ENCODE results near the gene FSTL4.
A peak's percentile ranks its signal among the peaks of the same experiment; 100 is the strongest.

FSTL4 gene

DNA sequence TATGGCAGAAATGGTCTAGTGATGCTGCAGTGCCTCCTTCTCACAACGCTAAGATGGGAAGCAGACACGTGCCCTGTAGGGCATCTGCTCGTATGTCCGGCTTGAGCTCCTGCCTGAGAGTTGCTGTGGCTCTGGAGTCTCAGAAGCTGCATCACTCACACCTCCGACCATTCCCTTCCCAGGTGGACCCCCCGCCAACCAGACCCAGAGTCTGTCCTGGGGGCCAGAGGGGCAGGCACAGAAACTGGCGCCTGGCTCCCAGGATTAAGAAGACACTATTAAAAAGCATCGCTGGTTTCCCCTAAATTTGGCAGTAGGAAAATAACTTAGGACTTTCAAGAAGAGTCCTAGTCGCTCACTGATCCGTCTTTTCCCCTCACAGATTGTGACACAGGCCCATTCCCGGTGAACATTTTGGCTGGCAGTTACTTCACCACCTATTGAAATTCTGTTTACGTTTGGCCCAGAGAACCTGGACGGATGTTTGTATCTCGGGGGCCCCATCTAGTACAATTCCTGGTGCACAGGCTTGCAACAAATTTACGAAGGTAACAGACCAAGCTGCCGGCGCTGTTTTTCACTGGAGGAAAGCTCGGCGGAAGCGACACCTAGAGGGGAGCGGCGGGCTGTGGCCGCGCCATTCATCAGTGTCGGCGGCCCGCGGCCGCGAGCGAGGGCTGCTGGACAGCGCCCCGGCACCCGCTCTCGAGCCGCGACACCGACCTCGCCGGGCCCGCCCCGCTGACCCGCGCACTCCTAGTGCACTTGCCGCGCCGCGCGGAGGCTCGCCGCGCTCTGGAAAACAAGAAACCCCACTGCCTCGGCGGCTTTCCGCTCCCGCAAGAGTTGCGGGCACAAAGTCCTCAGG lies 1.6 kb downstream of the FSTL4 start:
- peak; percentile 45 for DNase-seq

DNA sequence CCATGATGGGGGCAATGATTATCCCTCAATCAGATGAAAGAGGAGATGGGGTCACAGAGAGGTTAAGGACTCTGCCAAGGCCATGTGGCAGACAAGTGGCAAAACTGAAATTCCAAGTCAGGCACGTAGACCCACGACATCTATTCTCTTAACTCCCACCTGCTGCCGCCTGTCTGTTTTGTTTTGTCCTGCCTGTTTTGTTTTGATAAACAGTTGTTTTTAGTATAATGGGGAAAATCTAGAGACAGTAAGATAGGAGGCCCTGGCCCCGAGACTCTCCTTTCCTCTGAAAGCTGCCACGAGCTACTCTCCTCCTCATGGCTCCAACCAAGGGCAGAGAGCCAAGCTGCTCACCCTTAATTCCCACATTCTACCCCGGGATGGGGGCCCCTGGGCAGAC lies 4.9 kb downstream of the FSTL4 start:
- DNase-seq: no peak

DNA sequence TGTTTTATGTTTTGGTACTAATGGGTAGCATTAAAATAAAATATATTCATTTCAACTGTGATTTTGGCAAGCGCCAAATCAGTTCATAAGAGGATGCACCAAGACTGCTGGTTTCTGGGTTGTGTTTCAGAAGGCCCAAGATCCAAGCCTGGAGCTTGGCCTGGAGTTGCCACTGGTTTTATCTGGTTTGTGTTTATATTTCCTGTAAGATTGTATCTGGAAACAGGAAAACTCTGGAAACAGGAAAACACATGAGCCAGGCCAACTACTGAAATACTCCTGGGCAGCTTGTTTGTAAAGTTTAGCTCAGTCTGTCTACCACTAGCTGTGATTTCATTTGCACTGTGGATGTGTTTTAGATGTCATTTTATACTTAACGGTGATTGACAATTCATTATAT lies 5.5 kb downstream of the FSTL4 start:
- DNase-seq: no peak

DNA sequence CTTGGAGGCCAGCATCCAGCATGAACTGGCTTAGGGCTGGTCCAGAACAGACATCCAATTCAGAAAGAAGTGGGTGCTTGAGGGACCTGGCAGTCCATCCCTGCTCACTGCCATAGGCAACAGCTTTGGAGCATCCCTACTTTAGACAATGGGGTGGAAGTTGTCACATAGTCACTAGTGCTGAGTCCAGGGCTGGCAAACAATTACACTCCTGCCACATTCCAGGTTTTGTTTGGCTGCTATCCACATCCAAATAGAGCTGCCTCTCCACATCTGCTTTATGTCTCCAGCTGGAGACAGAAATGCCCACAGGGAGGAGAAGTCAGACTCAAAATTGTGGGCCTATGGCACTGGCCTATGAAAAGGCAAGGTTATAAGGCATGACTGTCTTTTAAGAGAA lies 7.0 kb downstream of the FSTL4 start:
- no peak for DNase-seq

DNA sequence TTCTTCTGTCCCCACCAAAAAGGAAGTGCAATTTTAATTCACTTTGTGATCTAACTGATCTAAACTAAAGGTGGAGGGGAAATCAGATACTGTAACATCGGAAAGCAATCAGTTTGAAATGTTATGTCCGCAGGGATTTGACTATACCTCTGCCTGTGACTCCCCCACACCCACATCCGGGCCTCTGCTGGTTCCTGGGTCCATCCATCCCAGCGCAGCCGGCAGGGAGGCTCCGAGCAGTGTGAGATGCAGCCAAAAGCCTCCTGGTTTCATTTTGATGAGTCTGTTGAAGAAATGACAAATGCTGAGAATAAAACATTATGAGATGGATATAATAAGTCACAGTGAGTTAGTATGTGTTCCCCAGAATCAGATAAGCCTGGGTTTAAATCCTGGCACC lies 8.6 kb downstream of the FSTL4 start:
- DNase-seq: no peak

DNA sequence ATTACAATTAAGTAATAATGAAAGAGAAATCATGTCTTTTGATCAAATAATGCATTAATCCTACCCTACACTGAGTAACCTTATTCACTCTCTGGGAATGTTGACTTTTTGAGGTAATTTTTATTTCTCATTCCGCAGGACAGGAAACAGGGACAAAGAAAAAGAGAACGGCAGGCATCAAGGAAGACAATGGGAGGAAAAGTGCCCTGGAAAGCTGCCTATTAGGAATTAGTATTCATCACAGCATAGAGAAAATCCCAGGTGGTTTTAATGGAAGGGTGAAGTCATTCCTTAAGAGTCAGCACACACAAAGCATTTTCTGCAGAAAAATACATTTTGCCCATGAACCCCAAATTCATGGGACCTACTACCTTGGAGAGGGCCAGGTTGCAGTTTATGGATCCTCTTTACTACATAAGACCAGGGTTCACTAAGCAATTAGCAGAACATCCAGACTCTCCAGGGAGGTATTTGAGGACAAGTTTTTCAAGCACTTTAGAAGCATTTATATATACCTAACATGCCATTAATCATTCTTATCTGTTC lies 9.4 kb downstream of the FSTL4 start:
- DNase-seq: peak; percentile 29

DNA sequence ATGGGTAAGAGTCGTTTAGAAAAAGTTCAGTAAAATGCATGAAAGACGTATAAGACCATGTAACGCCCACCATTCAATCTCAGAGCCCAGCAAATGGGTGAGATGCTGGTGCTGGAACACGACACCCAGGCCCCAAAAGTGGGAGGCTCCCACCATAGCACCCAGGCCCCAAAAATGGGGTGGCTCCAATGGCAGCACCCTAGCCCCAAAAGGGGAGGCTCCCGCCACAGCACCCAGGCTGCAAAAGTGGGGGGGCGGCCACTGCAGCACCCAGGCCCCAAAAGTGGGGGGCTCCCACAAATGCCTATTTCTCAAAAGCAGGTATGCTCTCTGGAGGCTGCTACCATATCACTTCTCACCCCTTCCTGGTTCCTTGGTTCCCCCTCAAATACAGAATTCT lies 12.7 kb downstream of the FSTL4 start:
- DNase-seq: no peak

DNA sequence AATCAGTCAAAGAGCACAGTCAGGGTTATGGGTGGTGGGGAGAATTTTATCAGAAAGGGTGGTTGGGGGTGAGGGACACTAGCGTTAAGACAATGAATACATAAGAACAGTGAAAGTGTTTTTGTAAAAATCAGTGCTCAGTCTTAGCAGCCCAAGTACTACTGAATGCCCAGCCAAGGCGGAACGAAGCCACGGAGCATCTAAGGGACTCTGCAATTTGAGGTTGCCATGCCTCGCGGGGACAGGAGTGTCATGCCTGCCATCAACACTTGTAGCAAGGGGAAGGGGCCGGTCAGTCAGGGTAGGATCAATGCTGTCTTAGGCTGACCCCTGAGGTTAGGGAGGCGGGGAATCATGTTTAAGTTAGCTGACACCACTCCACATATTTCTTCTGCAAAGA lies 13.3 kb downstream of the FSTL4 start:
- DNase-seq: no peak

DNA sequence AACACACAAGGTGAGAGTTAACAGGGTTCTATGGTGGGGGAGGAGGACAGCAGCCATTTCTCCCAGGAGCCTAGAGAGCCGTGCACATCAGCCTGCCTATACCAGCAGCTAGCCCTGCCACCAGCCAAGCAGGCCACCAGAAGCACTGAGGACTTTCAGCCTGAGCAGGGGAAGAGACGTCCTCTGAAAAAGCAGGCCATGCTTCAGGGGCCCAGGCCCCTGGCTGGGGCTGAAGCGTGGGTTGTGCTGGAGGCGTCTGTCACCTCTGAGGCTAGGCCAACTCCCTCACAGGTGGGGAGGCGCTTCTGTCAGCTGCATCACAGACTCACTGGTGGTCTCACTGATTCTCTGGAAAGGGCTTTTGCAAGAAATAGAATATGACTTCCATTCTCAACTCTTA lies 16.3 kb downstream of the FSTL4 start:
- no peak for DNase-seq

DNA sequence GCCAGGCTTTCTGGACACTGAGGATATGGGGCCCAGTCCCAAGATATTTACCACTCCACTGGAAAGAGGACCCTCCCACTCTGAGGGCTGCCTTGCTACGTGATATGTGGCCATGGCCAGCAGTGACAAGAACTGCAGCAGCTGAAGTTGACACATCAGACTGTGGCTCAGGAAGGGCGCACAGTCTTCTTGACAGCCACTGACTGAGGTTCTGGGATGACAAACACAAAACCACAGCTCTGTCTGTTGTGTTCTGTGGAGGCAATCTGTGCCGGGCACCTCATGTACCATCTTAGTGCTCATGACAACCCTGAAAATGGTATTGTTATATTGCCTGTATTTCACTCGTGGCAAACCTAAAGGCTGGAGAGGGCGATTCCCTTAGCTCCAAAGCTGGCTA lies 16.9 kb downstream of the FSTL4 start:
- DNase-seq: no peak

DNA sequence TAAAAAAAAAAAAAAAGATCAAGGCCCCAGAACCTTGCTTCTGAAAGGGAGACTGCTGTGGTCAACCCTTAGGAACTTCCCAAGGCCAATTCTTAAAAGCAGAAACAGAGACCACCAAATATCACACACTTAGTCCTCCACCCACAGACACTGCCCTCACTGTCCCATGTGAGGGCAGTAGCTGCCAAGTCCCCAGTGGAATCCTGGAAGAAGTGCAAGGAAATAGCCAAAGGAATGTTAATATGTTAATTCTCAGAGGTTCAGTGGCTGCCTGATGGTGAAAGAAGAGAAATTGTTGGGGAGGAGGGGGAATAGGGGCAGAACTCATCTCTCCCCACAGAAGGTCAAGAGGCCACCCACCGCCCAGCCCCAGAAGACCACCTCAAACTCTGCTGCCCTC lies 23.1 kb downstream of the FSTL4 start:
- DNase-seq: no peak

DNA sequence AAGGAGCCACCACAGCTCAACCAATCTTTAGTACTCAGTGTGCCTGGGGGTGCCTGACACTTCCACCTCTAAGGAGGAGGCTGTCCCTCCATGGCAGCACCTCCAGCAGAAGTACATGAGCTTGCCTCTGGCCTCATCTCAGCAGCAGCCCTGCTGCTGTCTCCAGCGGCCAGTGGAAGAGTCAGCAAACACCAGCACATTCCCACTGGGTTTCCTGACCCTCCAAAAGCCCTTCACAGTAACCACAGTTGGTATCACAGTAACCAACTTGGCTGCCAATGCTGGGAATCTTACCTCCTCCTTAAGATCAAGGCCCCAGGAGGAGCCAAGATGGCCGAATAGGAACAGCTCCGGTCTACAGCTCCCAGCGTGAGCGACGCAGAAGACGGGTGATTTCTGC lies 29.4 kb downstream of the FSTL4 start:
- no peak for DNase-seq

DNA sequence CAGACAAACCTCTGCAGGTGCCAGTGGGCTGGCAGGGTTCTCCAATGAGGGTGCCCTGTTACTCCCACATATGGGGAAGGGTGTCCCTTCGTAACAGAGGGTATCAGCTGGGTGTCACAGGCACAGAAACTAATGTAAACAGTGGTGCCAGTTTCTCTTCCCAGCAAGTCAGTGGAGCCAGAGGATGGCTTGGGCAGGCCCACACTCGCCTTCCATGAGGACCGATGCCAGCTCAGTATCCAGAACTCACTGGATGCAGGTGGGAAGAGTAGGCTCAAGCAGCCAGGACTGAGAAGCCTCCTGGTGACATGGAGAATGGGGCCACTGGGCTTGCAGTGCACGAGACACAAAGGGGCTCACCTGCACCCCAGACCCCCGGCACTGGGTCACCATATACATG lies 30.4 kb downstream of the FSTL4 start:
- DNase-seq: no peak

DNA sequence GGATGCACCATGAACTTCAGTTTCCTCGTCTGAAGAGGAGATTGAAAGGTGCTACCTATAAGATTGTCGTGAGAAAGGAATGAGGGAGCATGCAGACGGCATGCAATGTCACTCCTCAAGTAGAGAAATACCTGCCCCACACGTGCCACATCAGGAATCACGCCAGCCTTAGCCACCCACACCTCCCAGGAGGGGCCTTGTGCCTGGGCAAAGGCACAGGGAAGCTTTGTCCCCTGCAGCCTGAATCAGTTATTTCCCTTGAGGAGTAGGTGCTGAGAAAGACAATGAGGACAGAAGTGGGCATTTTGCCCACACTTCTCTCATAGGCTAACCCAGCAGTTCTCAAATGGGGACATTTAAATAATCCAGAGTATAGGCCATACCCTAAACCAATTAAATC lies 31.0 kb downstream of the FSTL4 start:
- DNase-seq: no peak

DNA sequence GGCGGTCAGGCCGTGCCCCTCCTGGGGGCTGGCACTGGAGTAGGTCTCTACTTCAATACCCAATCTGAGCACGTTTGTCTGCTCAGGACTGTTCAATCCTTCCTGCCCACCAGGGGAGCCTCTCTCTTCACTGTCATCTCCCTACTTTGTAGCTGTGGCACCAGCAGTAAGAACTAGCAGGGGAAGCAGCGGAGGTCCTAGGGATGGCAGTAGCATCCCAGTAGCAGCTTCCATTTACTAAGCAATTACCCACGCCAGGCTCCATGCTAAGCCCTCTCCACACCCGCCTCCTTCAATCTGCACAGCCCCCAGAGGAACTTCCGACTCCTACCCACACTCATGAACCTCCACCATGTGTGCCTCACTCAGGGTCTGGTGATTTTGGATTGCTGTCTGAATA lies 31.7 kb downstream of the FSTL4 start:
- no peak for DNase-seq

DNA sequence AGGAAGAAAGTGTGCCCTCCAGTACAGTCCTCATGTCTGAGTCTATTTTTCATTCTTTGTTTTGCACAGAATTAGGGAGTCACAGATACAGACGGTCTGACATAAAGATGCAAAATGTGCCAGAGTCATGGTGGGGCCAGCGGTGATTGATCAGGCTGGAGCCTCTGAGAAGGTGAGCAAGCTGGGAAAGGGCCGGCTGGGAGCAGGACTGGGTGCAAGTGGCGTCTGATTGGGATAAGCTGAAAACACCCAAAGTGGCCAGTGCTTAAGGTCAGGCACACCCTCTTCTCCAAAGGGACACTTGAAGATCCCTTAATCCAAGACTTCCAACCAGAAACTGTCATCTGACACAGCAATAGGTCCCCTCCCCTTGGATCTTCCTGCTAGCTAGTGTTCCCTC lies 32.6 kb downstream of the FSTL4 start:
- no peak for DNase-seq

DNA sequence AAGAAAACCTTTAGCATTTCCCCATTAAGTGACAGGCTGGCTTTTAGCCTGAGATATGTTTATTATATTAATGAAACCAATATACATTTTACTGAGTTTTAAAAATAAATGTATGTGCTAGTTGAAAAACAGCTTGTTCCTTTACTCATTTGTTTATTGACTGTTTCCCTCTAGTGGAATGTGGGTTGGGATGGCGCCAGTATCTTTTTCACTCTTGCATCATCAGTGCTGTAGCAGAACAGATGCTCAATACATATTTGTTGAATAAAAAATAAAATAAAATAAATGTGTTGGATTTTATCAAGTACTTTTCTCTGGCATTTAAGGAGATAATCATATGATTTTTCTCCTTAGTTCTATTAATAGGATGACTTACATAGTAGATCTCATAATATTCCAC lies 43.0 kb downstream of the FSTL4 start:
- DNase-seq: no peak

DNA sequence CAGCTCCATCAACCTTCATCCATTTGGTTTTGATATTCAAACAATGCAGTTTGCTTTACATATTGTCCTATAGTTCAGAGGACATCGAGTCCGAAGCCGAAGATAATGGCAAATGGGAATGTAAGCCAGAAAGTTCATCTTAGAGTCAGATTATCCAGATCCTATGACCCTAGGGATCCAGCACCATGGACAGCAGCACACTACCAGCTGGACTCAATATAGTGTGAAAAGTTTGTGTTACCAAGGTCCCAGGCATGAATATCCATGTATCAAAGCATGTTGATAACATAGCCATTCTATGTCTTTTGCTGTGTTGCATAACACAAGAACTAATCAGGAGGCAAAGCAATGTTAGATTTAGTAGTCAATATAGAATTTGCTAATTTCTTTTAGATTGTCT lies 46.3 kb downstream of the FSTL4 start:
- no peak for DNase-seq

DNA sequence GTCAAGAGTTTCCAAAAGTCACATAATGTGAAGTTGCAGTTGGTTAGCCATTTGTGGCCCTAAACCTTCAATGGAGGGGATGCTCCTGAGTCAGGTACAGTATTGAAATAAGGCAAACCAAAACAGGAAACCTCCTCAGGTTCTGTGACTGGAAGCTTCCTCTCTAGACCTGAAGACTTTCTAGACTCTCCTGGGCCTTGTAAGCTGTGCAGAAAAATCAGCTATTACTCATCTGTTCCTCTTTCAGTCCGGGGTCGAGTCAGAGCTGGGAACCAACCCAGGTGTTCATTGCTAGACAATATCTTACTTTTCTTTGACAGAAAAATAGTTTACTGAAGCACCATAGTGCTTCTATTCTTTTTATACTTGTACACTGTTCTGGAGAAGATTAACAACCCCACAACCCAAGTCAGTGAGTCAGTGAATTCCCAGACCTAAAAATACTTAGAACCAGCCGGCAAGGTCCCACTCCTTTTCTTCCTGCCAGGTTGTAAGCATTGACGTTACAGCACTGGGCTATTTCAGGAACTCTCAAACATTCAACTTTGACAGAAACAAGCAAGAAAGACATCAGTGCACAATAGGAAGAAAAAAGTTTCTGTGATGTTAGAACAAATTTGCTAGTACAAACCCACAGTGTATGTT lies 47.3 kb downstream of the FSTL4 start:
- DNase-seq: no peak

DNA sequence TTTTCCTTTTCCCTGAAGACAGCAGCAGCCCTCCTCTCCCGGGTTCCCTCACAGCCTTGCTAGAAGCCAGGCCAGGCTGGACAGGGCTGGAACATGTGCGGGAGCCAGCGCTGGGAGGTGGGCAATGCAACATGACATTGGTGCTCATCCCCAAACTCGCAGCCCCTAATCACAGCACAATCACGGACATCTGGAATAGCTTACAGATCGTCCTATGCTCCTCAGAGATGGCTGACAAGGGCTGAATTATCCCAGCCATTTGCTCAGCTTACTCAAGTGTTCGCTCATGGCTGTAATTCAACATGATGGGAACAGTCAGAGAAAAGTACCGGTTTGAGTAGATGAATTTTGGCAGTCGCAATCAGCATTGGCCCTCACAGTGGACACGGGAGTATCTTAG lies 49.8 kb downstream of the FSTL4 start:
- DNase-seq: no peak

DNA sequence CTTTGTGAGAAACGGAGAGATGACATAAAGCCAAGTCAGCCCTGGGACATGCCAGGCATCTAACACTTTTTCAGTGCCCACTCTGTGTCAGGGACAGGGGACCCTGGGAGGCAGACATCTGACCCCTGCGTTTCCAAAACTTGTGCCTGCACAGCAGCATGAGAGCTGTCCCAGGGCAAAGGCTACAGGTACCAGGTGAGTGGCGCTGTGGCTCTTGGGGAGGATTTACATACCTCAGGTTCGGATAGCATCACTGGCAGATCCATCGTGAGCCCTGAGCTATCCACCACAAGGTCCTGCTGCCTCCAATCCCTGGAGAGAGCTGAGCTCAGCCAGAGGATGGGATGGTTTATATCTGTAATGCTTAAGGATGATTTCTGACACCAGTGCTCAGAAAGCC lies 52.4 kb downstream of the FSTL4 start:
- no peak for DNase-seq

DNA sequence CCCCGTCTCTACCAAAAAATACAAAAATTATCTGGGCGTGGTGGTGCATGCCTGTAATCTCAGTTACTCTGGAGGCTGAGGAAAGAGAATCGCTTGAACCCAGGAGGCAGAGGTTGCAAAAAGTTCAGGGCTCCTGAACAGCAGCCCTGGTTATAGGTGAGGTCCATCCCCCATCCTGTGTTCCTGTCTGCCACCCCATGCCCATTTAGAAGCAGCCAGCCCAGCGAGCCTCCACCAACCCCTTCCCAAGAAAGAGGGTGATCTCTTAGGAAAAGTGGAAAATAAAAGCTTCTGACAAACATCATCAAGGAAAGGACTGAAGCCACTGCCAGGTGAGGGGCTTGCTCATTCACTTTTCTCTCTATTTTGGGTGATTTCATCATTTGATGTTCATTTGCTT lies 55.8 kb downstream of the FSTL4 start:
- no peak for DNase-seq

DNA sequence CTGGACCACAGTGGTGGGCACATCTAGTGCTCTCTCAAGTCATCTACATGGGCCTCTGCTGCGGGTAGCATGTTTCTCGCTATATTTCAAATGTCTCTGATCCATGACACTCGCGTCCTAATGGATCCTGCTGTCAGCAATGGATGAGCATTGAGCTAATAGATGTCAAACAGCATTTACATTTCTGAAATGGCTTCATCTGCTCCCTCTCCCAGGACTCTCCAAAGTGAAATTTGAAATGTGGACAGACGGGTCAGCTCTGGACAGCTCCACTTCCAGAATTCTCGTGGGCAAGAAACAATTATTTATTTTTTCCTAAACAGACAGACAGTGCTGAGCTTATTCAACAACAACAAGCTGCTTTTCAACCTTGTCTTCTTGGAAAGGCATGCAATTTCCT lies 58.1 kb downstream of the FSTL4 start:
- DNase-seq: no peak

DNA sequence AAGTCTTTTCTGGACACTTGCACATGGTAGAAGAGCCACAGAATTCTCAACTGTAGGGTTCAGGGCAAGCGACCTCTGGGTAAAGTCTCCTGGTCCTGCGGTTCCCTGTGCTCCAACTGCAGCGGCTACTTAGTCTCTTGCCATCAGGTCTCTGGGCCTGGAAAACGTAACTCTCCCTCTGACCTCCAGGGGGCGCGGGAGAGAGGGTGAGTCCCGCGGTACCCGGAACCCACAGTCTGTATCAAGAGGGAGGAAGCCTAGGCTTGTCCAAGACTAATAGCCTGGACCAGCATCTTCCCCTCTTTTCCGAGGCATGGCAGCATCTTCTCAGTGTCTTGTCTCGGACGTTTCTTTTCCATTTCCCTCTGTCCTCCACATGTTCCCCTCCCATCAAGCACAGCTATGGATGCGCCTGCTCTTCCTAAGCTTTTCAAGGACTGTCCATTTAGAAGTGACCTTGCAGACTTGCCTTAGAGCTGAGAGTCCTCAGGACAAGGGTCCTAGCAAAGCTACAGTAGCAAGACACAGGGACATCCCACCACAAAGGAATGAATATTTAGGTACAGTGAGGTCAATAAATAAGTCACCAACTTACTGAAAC lies 59.3 kb downstream of the FSTL4 start:
- DNase-seq: peak; percentile 55
